Activated naive CD8-positive, alpha-beta T cell treated with anti-CD3 and anti-CD28 coated beads, Interleukin-2, amount 10 ng/mL, durations not matched to agents 7 days and 5 days (primary cell): ENCODE data around the gene ARSI. TPM values are rescaled to one million over a fixed set of nuclear protein-coding genes. Genes with fewer than 3 reads are reported as not detected.

ENCODE experiments used
- ATAC-seq: fragments of 150-1000 bp; cut with Tn5 transposase; one replicate; pipeline ENCODE4 v1.10.0; 2021; ENCODE audit warnings: low read depth, moderate library complexity
- POLR2A ChIA-PET: fragments of 350-600 bp; sonication (Branson Sonifier 250); formaldehyde crosslinking; loops from one replicate; lab custom pipeline; 2021; ENCODE audit warnings: antibody characterized with exemption; lab: Charles Lee
- DNase-seq: peaks from one replicate; pipeline ENCODE4 v3.0.0; 2021
- H3K27ac Mint-ChIP-seq: one replicate; pipeline ENCODE4 v1.8.0; 2022; ENCODE audit warnings: mild to moderate bottlenecking, mixed read lengths
- H3K27me3 Mint-ChIP-seq: one replicate; pipeline ENCODE4 v1.8.0; 2022; ENCODE audit warnings: mild to moderate bottlenecking, moderate library complexity, mixed read lengths
- H3K36me3 Mint-ChIP-seq: one replicate; pipeline ENCODE4 v1.8.0; 2021; ENCODE audit warnings: mild to moderate bottlenecking, mixed read lengths
- H3K4me1 Mint-ChIP-seq: one replicate; pipeline ENCODE4 v1.8.0; 2021; ENCODE audit warnings: mixed read lengths
- H3K4me3 Mint-ChIP-seq: one replicate; pipeline ENCODE4 v1.8.0; 2022; ENCODE audit warnings: mild to moderate bottlenecking, moderate library complexity, mixed read lengths
- H3K9me3 Mint-ChIP-seq: one replicate; pipeline ENCODE4 v1.8.0; 2021; ENCODE audit warnings: mixed read lengths
- total RNA-seq, 2 experiments: library from RNA; stranded (reverse); gene quantifications; one replicate each; pipeline ENCODE4 v1.2.3, GENCODE V29; 2021

Gene ARSI
- total RNA-seq, 2 experiments from 2014 or later, result not detected

GRCh38 chr5:150310246-150310645 is 7.5 kb upstream of the ARSI start:
- H3K27me3 Mint-ChIP-seq, result peaks cover 9% of the 10 kb centered on the region
- H3K4me1 Mint-ChIP-seq, result peaks cover 7% of the 10 kb centered on the region
- ATAC-seq (no peak), DNase-seq (no peak)
- no peaks in the 10 kb centered on the region for H3K36me3 Mint-ChIP-seq
- POLR2A ChIA-PET, result no interaction called here
- no peak overlapping the region for H3K4me3 Mint-ChIP-seq
- no peaks in the 10 kb centered on the region for H3K9me3 Mint-ChIP-seq
- no peak overlapping the region for H3K27ac Mint-ChIP-seq

GRCh38 chr5:150309886-150310239 is 7.2 kb upstream of the ARSI start:
- Mint-ChIP-seq H3K9me3 (no peaks in the 10 kb centered on the region), H3K36me3 (no peaks in the 10 kb centered on the region), H3K4me1 (peaks cover 7% of the 10 kb centered on the region), H3K4me3 (no peak overlapping the region), H3K27me3 (peaks cover 9% of the 10 kb centered on the region), H3K27ac (no peak overlapping the region)
- DNase-seq, result no peak
- POLR2A ChIA-PET, result no interaction called here
- ATAC-seq, result no peak

GRCh38 chr5:150309101-150309885 is 6.6 kb upstream of the ARSI start:
- Mint-ChIP-seq H3K36me3 (no peaks in the 10 kb centered on the region), H3K27ac (no peak overlapping the region), H3K9me3 (no peaks in the 10 kb centered on the region), H3K27me3 (peaks cover 10% of the 10 kb centered on the region), H3K4me3 (no peak overlapping the region), H3K4me1 (peaks cover 7% of the 10 kb centered on the region)
- POLR2A ChIA-PET, result no interaction called here
- ATAC-seq, result no peak
- DNase-seq, result no peak

GRCh38 chr5:150307617-150308426 is 5.1 kb upstream of the ARSI start:
- Mint-ChIP-seq H3K36me3 (no peaks in the 10 kb centered on the region), H3K27me3 (peaks cover 24% of the 10 kb centered on the region), H3K9me3 (no peaks in the 10 kb centered on the region), H3K4me1 (peaks cover 5% of the 10 kb centered on the region), H3K4me3 (no peak overlapping the region), H3K27ac (no peak overlapping the region)
- DNase-seq, result no peak
- POLR2A ChIA-PET, result no interaction called here
- ATAC-seq, result no peak

- H3K27me3 Mint-ChIP-seq, result peaks cover 30% of the 10 kb centered on the region
- no peak overlapping the region for H3K27ac Mint-ChIP-seq
- no peaks in the 10 kb centered on the region for H3K9me3 Mint-ChIP-seq
- POLR2A ChIA-PET, result interaction anchor here (0.7 kb wide), 1 partner anchor 406 kb away, joined by 3 read pairs; no protein-coding TSS in a partner anchor
- no peaks in the 10 kb centered on the region for H3K36me3 Mint-ChIP-seq
- no peak overlapping the region for H3K4me3 Mint-ChIP-seq
- peaks cover 5% of the 10 kb centered on the region for H3K4me1 Mint-ChIP-seq
- no peak for DNase-seq
- no peak for ATAC-seq
These were observed 4.1 kb upstream of the ARSI start for GRCh38 chr5:150306775-150307174.

- Mint-ChIP-seq H3K27ac (no peak overlapping the region), H3K4me3 (no peak overlapping the region), H3K27me3 (peaks cover 40% of the 10 kb centered on the region), H3K36me3 (no peaks in the 10 kb centered on the region), H3K4me1 (peaks cover 5% of the 10 kb centered on the region), H3K9me3 (no peaks in the 10 kb centered on the region)
- no peak for ATAC-seq
- no peak for DNase-seq
- POLR2A ChIA-PET, result no interaction called here
These were observed 2.9 kb upstream of the ARSI start for GRCh38 chr5:150305557-150305956.

GRCh38 chr5:150305095-150305494 is 2.4 kb upstream of the ARSI start:
- Mint-ChIP-seq H3K27me3 (peaks cover 44% of the 10 kb centered on the region), H3K27ac (no peak overlapping the region), H3K4me3 (no peak overlapping the region), H3K4me1 (peaks cover 6% of the 10 kb centered on the region), H3K9me3 (no peaks in the 10 kb centered on the region), H3K36me3 (no peaks in the 10 kb centered on the region)
- POLR2A ChIA-PET, result no interaction called here
- ATAC-seq (no peak), DNase-seq (no peak)

GRCh38 chr5:150304481-150305081 is 1.9 kb upstream of the ARSI start:
- Mint-ChIP-seq H3K4me3 (no peak overlapping the region), H3K9me3 (no peaks in the 10 kb centered on the region), H3K36me3 (no peaks in the 10 kb centered on the region), H3K4me1 (peaks cover 9% of the 10 kb centered on the region), H3K27me3 (peaks cover 50% of the 10 kb centered on the region), H3K27ac (no peak overlapping the region)
- DNase-seq (no peak), ATAC-seq (no peak)
- POLR2A ChIA-PET, result no interaction called here

GRCh38 chr5:150303660-150304386 is 1.1 kb upstream of the ARSI start:
- H3K4me3 Mint-ChIP-seq, result no peak overlapping the region
- H3K9me3 Mint-ChIP-seq, result no peaks in the 10 kb centered on the region
- DNase-seq, result no peak
- no peaks in the 10 kb centered on the region for H3K36me3 Mint-ChIP-seq
- peaks cover 50% of the 10 kb centered on the region for H3K27me3 Mint-ChIP-seq
- POLR2A ChIA-PET, result no interaction called here
- peaks cover 9% of the 10 kb centered on the region for H3K4me1 Mint-ChIP-seq
- no peak overlapping the region for H3K27ac Mint-ChIP-seq
- ATAC-seq, result no peak

- H3K4me3 Mint-ChIP-seq, result no peak overlapping the region
- H3K27ac Mint-ChIP-seq, result no peak overlapping the region
- peaks cover 48% of the 10 kb centered on the region for H3K27me3 Mint-ChIP-seq
- H3K9me3 Mint-ChIP-seq, result no peaks in the 10 kb centered on the region
- H3K36me3 Mint-ChIP-seq, result no peaks in the 10 kb centered on the region
- POLR2A ChIA-PET, result no interaction called here
- no peak for ATAC-seq
- H3K4me1 Mint-ChIP-seq, result peaks cover 9% of the 10 kb centered on the region
- DNase-seq, result no peak
These were observed 438 bp upstream of the ARSI start for GRCh38 chr5:150303070-150303615.

GRCh38 chr5:150301901-150302300 is 804 bp downstream of the ARSI start:
- Mint-ChIP-seq H3K27me3 (peaks cover 46% of the 10 kb centered on the region), H3K4me1 (peaks cover 9% of the 10 kb centered on the region), H3K27ac (no peak overlapping the region), H3K4me3 (no peak overlapping the region), H3K36me3 (no peaks in the 10 kb centered on the region), H3K9me3 (no peaks in the 10 kb centered on the region)
- DNase-seq (no peak), ATAC-seq (no peak)
- POLR2A ChIA-PET, result no interaction called here

- Mint-ChIP-seq H3K27me3 (peaks cover 46% of the 10 kb centered on the region), H3K27ac (no peak overlapping the region), H3K9me3 (no peaks in the 10 kb centered on the region), H3K36me3 (no peaks in the 10 kb centered on the region), H3K4me1 (peaks cover 9% of the 10 kb centered on the region), H3K4me3 (no peak overlapping the region)
- ATAC-seq (no peak), DNase-seq (no peak)
- POLR2A ChIA-PET, result no interaction called here
These were observed 1.6 kb downstream of the ARSI start for GRCh38 chr5:150301170-150301505.
